GM18873 (cell line): Measurements from ENCODE around the gene ARNT2.

Source experiments
- ATAC-seq: cut with Tn5 transposase; IDR thresholded peaks from one replicate; pipeline ENCODE4 v1.9.1; 2021; ENCODE audit warnings: mild to moderate bottlenecking, moderate library complexity, moderate number of reproducible peaks; ENCODE audit not compliant: unreplicated experiment, low FRiP score

The ARNT2 gene

GRCh38 chr15:80440024-80440423 lies 35.8 kb downstream of the ARNT2 start:
- no peak for ATAC-seq

DNA sequence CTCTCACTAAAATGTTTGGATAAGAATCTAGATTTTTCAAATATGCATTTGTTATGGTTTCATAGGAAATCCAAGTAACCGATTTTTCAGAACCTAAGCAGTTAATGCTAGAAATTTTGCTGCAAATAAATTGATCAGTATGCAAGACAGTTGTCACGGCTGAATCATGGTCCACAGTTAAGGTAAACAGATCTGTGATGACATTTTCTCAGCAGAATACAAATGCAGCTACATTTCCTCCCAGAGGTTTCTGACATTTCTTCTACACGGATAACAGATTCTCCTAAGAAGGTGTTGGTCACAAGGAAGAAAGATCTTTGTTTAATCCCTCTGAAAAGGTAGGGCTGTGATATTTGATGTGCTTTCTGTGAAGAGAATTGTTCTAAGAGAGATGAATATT lies 36.9 kb downstream of the ARNT2 start:
- ATAC-seq: no peak

GRCh38 chr15:80441714-80442113 lies 37.5 kb downstream of the ARNT2 start:
- ATAC-seq: no peak

DNA sequence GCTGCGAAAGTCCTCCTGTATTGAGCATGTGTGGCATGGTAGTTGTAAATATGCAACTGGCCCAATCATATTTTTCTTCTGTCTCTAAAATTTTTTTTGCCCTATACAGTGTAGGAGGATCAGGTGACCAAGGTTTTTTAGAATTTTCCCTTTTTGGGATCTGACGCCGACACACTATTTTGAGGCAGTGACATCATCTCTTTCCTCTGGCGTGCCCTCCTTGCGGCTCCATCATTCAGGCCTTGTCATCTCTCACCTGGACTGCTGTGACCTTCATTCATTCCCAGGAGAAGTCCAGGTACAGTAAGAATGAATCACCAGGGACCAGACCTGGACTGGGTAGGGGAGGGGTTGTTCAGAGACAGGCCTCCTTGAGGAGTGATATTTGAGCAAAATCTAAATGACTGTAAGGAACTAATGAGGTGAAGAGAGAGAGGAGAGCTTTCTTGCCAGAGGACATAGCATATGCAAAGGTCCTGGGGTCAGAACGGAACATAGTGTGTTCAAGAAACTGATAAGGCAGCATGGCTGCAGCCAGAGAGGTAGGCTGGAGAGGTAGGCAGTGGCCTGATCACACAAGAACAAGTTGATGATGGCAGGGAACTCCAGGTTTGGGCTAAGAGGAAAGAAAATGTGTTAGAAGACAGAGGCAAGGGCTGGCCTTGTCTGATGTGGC lies 38.7 kb downstream of the ARNT2 start:
- no peak for ATAC-seq

GRCh38 chr15:80444680-80445251 lies 40.6 kb downstream of the ARNT2 start:
- ATAC-seq: no peak

GRCh38 chr15:80445300-80446041 lies 41.3 kb downstream of the ARNT2 start:
- no peak for ATAC-seq

DNA sequence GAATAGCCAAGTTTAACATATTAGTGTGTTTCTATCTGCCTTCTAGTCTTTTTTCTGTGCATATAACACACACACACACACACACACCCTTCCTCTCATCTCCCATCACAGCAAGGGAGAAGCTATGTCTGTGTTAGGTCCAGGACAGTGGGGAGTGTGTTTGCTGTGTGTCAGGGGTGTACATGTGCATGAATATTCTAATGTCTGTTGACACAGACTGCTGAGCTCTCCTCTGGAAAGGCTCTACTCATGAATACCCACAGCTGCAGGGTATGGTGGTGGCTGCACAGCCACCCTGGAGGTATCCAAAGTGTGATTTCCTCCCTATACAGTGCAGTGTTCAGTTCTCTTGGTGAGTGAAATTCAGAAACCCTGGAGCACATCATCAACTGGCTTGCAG lies 42.9 kb downstream of the ARNT2 start:
- ATAC-seq: no peak

DNA sequence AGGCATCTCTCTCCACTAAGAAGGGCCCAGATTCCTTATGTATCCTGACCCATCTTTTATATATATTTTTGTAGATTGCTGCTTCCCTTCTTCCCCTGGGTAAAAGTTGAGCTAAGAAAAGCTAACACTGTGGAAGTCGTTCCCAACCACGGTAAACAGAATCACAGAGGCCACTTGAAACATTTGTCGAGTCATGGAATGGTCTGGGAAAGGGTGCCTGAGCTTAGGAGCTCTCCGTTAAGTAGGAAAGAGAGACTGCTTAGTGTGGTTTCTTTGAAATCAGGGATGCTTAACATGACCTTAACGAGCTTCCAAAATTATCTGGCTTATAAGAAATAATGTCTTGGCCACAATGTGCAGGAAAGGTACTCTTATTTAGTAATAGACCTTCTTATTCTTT lies 45.6 kb downstream of the ARNT2 start:
- ATAC-seq: no peak

DNA sequence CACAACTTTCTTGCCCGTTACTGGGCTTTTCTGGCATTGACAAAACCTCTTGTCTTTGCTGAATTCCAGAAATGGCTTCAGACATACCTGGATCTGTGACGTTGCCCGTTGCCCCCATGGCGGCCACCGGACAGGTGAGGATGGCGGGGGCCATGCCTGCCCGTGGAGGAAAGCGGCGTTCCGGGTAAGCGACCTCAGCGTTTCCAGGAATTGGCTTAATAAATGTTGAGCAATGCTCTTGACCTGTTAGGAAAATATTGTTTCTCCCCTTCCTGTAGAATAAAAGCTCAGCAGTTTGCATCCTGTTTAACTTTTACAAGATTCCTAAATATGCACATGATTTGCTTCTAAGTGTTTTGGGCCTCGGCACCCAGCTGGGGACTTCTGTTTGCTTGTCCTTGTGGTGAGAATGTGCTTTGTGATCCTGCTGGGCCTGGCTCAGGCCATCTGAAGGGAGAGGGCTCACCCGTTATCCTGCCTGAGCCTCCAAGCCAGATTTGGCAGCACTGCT lies 46.7 kb downstream of the ARNT2 start:
- ATAC-seq: no peak

GRCh38 chr15:80452166-80452565 lies 48.0 kb downstream of the ARNT2 start:
- no peak for ATAC-seq

- no peak for ATAC-seq
Observed at GRCh38 chr15:80455051-80455648, 51.0 kb downstream of the ARNT2 start.

DNA sequence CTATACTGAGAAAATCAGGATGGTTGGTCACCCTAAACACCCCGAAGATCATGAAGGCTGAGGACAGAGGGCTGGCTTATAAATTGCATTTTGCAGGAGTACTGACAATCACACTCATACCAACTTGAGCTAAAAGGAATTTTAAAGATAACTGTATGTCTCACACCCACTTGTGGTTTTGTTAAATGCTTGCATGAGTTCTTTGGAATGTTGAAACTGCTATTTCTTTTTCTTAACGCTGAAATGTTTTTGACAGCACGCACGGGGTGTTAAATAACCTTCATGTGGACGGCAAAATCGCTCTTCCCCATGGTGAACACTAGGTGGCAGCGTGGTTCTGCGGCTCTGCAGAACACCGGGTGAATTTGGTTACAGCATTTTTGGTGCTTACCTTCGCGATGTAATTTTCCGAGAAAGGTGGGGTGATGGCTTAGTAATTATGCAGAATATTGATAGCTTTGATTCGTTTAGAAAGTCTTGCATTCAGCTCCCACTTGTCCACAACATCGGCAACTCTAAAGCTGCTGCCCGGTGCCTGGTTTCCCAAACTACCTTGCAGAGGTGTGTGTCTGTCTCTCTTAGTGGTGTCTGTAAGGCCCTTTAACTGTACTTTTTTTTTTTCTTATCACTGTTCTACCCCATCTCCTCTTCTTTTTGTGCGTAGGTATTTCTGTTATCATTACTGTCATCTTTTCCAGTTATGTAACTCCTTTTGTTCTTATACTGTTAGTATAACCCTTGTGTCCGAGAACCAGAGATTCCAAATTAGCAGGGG lies 51.7 kb downstream of the ARNT2 start:
- ATAC-seq: no peak

DNA sequence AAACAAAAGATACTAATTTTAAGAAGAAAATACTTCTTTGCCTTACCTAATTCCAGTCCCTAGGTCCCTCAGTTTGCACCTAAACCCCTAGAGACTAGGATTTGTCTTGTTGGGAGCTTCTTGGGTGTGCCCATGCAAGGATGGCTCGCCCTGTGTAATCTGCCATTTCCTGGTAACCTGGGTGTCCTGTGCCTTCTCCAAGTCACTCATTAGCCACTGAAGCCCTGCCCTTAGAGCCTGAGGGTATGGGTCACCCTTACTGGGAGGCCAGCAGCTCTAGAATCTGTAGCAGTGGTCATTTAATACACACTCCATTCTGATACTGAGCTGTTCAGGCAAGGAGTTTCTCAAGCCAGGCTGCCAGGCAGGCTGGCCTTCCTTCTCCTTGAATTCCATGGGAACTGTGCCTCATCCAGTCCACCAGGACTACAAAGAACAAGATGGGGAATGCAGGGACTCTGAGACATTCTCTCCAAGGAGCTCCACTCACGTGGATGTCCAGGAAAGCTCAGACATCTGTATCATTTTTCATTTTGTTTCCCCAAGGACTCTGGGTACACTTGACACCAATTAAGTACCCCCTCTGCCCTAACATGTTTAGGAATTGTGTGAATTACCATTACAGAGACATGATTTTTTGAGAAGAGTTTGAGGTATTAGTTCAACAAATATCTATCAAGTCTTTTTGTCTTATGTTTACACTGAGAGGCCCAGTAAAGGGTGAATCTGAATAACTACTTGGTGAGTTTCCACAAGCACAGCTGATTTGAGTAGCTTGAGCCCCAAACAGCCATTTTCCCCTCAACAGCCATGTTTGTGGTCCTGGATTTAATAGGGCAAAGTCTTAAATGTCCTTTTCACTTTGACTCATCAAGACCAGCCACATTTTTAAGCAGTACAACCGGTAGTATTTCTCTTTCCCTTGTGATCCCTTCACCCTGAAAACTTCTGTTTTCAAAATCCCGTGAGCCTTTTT lies 52.6 kb downstream of the ARNT2 start:
- no peak for ATAC-seq

DNA sequence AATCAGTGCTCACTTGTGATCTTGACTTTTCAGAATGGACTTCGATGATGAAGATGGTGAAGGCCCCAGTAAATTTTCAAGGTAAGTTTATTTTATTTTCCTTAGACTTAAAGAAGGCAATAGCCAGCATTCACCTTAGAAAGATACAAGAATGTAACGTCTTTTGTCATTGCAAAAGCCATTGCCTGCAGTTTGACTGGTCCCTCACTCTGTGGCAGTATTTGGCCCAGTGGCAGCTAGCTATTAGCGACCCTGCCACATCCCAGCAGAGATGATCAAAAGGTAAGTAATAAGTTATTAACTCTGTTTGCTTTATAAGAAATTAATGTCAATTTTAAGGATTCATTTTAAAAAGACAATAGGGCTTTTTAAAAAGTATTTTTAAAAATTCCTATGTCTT lies 53.7 kb downstream of the ARNT2 start:
- ATAC-seq: no peak

DNA sequence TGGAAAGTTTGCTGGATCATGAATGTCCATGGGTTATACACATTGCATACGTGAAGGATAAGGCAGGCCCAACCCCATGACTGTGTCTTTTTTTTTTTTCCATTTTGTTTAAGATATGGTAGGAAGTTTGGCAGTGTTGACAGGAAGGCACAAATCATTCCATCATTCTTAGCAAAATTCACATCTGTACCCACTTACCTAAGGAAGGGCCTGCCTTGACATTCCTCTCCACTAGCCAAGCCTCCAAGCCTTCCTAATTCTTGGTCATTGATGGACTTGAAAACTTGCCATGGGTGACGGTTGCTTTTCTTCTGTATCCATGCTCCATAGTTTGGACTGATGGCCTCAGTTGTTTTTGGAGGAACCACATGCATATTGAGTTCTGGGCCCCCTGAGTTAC lies 54.4 kb downstream of the ARNT2 start:
- no peak for ATAC-seq

DNA sequence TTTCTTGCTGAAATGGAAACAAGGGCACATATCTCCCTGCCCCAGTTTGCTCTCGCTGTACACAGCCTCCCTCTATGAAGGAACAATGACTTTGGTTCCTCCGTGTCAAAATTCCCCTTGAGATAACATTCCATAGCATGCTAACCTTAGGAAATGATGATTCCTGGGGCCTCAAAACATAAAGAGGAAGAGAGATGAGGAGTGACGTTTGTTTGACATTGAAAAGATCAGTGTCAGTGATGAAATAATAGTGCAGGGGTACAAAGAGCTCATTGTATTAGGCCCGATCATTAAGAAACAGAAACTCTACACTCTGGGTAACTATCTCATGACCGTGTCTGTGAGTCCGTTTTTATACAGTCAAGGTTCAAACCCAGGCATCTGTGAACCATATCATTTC lies 55.2 kb downstream of the ARNT2 start:
- no peak for ATAC-seq

DNA sequence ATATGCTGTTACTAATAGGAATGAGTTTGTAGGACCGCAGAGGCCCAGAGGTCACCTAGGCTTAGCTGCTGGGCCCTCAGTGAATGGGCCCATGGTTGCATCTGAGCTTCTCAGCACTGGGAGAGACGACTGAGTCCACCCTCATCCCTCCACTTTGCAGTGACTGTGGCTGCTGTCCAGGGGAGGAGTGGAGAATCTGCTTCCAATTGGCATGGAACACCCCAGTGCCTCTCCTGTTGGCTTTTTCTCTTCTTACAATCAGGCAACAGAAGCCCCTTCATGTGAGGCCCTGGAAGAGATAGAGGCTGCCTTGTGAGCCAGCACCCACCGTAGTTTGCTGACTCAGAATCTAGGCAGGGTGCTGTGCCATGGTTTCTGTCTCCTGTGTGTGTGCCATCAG lies 55.6 kb downstream of the ARNT2 start:
- ATAC-seq: no peak

- ATAC-seq: no peak
Observed at GRCh38 chr15:80461356-80462095, 57.3 kb downstream of the ARNT2 start.

GRCh38 chr15:80462111-80462510 lies 57.9 kb downstream of the ARNT2 start:
- ATAC-seq: no peak
